Retinal pigment epithelial cell (primary cell): Measurements from ENCODE around the gene RFNG.

Experiments used
- DNase-seq: peaks from one replicate; pipeline ENCODE4 v3.0.0-alpha.2; 2010; ENCODE audit warnings: low read depth
- H3K4me3 ChIP-seq: 2 replicates; pipeline ENCODE4 v1.5.1; 2011; ENCODE audit warnings: mild to moderate bottlenecking, low read length, control low read depth, moderate library complexity
- CTCF ChIP-seq: conservative IDR thresholded peaks from 2 replicates; pipeline ENCODE4 v1.5.1; 2011; ENCODE audit warnings: low read depth, low read length, control low read depth, inconsistent platforms

Gene RFNG

GRCh38 chr17:82077617-82078358, 26.2 kb upstream of the RFNG start:
- no peak for DNase-seq
- no peak overlapping the region for H3K4me3 ChIP-seq
- TF ChIP-seq CTCF = peak; percentile 9

- no peak for DNase-seq
- no peak overlapping the region for H3K4me3 ChIP-seq
- TF ChIP-seq CTCF = no peak
These were observed 25.4 kb upstream of the RFNG start for GRCh38 chr17:82076785-82077591.

- no peak for TF ChIP-seq CTCF
- H3K4me3 ChIP-seq = no peak overlapping the region
- no peak for DNase-seq
These were observed 24.6 kb upstream of the RFNG start for GRCh38 chr17:82076018-82076784.

GRCh38 chr17:82073446-82073845, 21.8 kb upstream of the RFNG start:
- no peak overlapping the region for H3K4me3 ChIP-seq
- no peak for TF ChIP-seq CTCF
- DNase-seq = no peak

- H3K4me3 ChIP-seq = no peak overlapping the region
- DNase-seq = no peak
- no peak for TF ChIP-seq CTCF
These were observed 21.2 kb upstream of the RFNG start for GRCh38 chr17:82072827-82073226.

GRCh38 chr17:82070611-82071010, 19.0 kb upstream of the RFNG start:
- H3K4me3 ChIP-seq = no peak overlapping the region
- no peak for TF ChIP-seq CTCF
- DNase-seq = no peak
